ENCODE data around the gene MICAL2.

Gene MICAL2

DNA sequence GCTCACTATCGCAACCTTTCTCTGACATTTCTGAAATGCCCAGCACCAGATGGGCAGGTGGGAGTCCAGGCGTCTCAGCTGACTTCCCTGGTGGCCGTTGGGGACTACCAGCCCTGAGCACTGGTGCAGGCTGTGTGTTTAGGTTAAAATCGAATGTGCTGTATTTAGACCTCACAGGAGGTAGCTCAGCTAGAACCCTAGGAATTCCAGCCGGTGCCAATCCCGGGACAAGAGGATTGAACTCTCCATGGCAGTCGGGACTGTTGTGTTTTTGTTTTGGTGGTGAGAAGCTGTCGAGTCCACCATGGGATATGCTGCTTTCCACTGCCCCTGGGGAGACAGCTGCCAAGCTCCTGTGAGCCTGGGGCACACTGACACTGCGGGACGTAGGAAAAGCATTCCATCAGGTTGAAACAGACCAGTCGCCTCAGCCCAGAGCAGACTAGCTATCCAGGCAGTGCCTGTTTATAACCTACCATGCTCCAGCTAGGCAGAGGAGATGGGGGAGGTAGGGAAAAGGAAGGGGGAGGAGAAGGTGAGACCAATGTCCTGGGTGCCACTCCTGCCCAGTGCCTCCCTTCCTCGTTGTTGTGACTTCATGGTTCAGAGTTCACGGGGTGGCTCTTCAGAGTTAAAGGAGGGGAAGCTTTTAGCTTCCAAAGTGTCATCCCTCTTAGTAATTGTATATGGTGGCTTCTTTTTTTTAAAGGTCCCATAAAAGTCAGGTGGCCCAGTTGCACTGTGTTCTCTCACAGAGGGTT is 53.0 kb downstream of the MICAL2 start:
- H3K27ac ChIP-seq = no peak overlapping the region
- no peak for TF ChIP-seq ZFX (IDR thresholded peaks at IDR 0.05; ENCODE audit: borderline replicate concordance)
- TF ChIP-seq, protein P1, sequence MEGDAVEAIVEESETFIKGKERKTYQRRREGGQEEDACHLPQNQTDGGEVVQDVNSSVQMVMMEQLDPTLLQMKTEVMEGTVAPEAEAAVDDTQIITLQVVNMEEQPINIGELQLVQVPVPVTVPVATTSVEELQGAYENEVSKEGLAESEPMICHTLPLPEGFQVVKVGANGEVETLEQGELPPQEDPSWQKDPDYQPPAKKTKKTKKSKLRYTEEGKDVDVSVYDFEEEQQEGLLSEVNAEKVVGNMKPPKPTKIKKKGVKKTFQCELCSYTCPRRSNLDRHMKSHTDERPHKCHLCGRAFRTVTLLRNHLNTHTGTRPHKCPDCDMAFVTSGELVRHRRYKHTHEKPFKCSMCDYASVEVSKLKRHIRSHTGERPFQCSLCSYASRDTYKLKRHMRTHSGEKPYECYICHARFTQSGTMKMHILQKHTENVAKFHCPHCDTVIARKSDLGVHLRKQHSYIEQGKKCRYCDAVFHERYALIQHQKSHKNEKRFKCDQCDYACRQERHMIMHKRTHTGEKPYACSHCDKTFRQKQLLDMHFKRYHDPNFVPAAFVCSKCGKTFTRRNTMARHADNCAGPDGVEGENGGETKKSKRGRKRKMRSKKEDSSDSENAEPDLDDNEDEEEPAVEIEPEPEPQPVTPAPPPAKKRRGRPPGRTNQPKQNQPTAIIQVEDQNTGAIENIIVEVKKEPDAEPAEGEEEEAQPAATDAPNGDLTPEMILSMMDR (IDR thresholded peaks at IDR 0.05) = no peak

DNA sequence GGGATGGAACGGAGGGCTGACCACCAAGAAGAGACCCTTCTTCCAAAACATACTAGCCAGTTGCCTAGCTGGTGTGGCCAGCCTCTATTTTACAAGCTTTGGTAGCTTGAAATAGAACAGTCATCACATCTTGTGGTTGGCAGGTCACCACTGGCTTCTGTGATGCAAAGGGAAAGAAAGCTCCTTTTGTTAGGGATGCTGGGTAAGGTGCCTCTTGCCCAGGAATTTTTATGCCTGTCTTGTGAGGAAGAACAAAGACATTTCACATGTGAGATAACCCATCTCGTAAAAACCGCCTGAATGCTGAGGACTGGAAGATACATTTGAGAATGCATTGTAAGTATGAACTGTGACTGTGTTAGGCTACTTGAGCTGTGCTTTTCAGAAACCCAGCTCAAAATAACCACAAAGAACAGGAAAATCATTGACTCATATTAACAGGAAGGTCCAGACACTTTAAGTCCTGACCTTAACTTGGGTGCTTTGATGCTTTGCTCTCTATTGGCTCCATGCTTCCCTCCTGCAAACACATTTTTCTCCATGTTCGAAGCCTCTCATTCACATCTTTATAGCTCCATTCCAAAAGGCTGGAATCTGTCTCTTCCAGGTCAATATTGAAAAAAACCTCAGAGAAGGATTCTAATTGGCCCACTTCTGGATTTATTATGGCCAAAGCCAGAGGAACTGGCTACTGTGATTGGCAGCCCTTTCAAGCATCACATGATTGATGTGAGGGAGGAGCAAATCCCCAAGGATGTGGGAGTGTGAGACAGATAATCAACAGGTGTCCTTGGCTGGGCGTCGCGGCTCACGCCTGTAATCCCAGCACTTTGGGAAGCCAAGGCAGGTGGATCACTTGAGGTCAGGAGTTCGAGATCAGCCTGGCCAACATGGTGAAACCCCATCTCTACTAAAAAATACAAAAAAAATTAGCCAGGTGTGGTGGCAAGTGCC is 53.9 kb downstream of the MICAL2 start:
- TF ChIP-seq ZFX (IDR thresholded peaks at IDR 0.05; ENCODE audit: borderline replicate concordance) = no peak
- TF ChIP-seq, protein P1 (IDR thresholded peaks at IDR 0.05) = no peak
- H3K27ac ChIP-seq = 0 out of 2 replicates have a peak overlapping the region, but pooled peaks have one; percentile 20

DNA sequence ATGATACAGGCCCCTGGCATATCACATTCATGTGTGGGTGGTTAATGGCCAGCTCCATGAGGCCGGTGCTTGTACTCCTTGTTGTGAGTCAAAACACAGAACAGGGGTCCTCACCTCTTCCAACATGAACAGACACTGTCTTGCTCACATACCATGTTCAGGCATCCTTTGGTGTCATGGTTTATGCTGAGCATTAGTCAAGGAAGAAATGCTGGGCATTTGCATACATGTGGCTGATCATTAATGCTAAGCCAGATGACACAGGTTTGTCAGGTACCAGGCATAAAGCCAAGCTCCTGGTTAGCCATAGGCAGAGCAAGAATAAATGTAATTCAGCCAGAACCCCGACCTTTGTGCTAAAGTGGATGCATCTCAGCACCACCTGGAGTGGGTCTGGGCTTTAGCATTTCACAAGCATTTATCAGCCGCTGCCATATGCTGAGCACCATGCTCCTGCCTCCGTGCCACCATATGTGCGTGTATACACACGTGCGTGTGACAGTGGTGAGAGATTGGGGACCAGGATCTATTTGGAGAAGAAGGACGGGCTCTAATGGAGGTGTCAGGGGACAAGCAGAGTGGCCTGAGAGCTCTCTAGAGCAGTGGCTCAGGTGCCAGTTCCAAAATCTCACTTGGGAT is 55.0 kb downstream of the MICAL2 start:
- TF ChIP-seq ZFX (IDR thresholded peaks at IDR 0.05; ENCODE audit: borderline replicate concordance) = no peak
- TF ChIP-seq, protein P1 (IDR thresholded peaks at IDR 0.05) = no peak
- no peak overlapping the region for H3K27ac ChIP-seq

DNA sequence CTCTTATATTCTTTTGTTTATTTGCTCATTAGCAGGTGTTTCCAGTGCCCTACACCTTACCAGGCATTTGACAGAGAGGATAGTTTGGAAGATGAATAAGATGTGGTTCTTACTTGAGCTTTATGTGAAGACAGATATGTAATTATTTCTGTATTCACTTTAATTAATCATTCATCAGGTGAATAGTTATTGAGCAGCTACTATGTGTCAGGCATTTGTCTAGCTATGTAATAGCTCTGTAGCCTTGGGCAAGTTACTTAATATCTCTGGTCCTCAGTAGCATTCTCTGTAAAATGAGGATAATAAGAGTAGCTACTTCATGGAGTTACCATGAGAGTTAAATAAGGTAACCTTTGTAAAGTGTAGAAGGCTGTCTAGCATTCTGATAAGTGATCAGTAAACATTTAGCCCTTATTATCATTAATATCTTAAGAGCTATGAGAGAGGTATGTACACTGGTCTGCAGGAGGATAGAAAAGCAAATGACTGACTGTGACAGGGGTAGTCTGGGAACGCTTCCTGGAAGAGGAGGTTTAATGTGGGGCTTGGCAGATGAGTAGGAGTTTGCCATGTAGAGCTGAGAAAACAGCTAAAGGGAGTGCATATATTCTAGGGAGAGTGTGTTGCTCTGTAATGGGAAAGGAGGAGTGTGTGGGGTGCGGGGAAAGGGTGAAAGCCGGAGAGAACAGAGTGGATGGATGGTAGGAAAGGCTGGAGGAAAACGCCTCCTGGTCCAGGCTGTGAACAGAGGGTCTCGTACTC is 56.1 kb downstream of the MICAL2 start:
- H3K27ac ChIP-seq = no peak overlapping the region
- TF ChIP-seq ZFX (IDR thresholded peaks at IDR 0.05; ENCODE audit: borderline replicate concordance) = no peak
- TF ChIP-seq, protein P1 (IDR thresholded peaks at IDR 0.05) = no peak

DNA sequence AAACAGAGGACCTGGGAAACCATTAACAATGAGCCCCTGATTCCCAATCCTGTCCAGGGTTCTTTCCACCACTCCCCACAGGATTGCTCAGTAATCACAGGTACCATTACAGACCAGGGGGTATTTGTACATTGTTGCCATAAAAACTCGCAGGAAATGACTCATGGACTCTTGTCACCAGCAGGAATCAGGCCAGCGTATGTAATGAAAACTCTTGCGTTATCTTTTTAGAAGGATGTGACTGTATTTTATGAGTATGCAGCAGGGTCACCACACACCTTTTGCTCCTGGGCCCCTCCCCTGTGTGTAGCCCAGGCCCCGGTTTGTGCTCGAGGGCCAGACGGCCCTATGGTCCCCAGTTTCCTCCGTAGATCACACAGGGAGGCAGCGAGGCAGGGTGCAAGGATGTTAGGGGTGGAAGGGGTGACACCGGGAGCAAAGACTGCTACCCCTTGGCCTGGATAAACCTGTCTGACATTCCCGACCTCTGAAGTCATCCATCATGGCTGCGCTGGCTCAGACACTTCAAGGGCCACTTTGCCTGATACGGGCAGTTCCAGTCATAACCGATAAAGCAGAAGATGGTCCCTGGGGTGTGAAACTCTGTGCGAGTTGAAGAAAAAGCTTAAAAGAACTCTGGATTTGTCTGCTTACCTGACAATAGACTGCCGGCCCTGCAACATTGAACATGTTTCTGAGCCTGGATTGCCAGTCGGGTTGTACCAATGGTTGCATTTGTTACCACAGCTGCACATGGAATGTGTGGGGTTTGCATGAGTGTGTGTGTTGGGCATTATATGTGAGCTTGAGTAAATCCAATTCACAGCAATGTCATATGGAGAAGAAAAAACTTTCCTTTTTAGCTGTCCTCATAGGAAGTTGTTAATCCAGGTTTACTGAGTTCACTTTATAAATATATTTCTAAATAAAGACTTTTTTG is 56.9 kb downstream of the MICAL2 start:
- no peak overlapping the region for H3K27ac ChIP-seq
- TF ChIP-seq, protein P1 (IDR thresholded peaks at IDR 0.05) = no peak
- TF ChIP-seq ZFX (IDR thresholded peaks at IDR 0.05; ENCODE audit: borderline replicate concordance) = no peak

DNA sequence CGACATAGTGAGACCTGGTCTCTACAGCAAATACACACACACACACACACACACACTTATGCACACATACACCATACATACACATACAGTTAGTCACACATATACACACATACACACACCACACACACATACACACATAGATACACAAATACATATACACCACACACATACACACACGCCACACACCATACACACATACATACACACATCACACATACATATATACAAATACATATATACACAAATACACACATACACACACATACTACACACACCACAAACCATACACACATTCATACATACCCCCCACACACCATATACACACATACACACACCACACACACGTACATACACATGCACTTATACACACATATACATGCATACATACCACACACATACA is 57.7 kb downstream of the MICAL2 start:
- H3K27ac ChIP-seq = no peak overlapping the region
- TF ChIP-seq ZFX (IDR thresholded peaks at IDR 0.05; ENCODE audit: borderline replicate concordance) = no peak
- TF ChIP-seq, protein P1 (IDR thresholded peaks at IDR 0.05) = no peak

Data from 22Rv1 (cell line).